H9 (cell line): ENCODE measurements around the gene GALR3. TPM values are rescaled to one million over a fixed set of nuclear protein-coding genes. Genes with fewer than 3 reads are reported as not detected.
A peak's percentile ranks its signal among the peaks of the same experiment; 100 is the strongest.

Experiments used
- DNase-seq: peaks from one replicate; pipeline ENCODE4 v3.0.0-alpha.2; 2017
- H2AFZ ChIP-seq: one replicate; pipeline ENCODE4 v1.6.1; 2013; ENCODE audit warnings: mild to moderate bottlenecking, low read length, control low read depth, moderate library complexity
- H2AK5ac ChIP-seq: 2 replicates; pipeline ENCODE4 v1.6.1; 2013; ENCODE audit warnings: low read length, control low read depth, mixed read lengths; ENCODE audit not compliant: insufficient read length
- H2BK120ac ChIP-seq: one replicate; pipeline ENCODE4 v1.6.1; 2013; ENCODE audit warnings: low read depth, mild to moderate bottlenecking, low read length, control low read depth, inconsistent platforms; ENCODE audit not compliant: poor library complexity, severe bottlenecking
- H2BK12ac ChIP-seq: 2 replicates; pipeline ENCODE4 v1.6.1; 2013; ENCODE audit warnings: low read length, control low read depth, mixed read lengths, low read depth; ENCODE audit not compliant: insufficient read length
- H2BK15ac ChIP-seq: 2 replicates; pipeline ENCODE4 v1.6.1; 2013; ENCODE audit warnings: low read depth, low read length, control low read depth
- H2BK20ac ChIP-seq: one replicate; pipeline ENCODE4 v1.6.1; 2013; ENCODE audit warnings: low read depth, mild to moderate bottlenecking, low read length, control low read depth, inconsistent platforms; ENCODE audit not compliant: poor library complexity, severe bottlenecking
- H2BK5ac ChIP-seq: 2 replicates; pipeline ENCODE4 v1.6.1; 2013; ENCODE audit warnings: low read length, control low read depth, mixed read lengths; ENCODE audit not compliant: insufficient read length
- H3K14ac ChIP-seq: 2 replicates; pipeline ENCODE4 v1.6.1; 2013; ENCODE audit warnings: low read length, control low read depth; ENCODE audit not compliant: insufficient read depth
- H3K18ac ChIP-seq: 2 replicates; pipeline ENCODE4 v1.6.1; 2013; ENCODE audit warnings: low read depth, mild to moderate bottlenecking, mixed read lengths, low read length, control low read depth; ENCODE audit not compliant: insufficient read length
- H3K23ac ChIP-seq: 2 replicates; pipeline ENCODE4 v1.6.1; 2013; ENCODE audit warnings: low read length, control low read depth, mixed read lengths, low read depth; ENCODE audit not compliant: insufficient read length
- H3K23me2 ChIP-seq: 2 replicates; pipeline ENCODE4 v1.6.1; 2013; ENCODE audit warnings: low read depth, mild to moderate bottlenecking, mixed read lengths, low read length, control low read depth; ENCODE audit not compliant: insufficient read length, poor library complexity, severe bottlenecking
- H3K27ac ChIP-seq: 2 replicates; pipeline ENCODE4 v1.5.1; 2013; ENCODE audit warnings: low read length, control low read depth, mixed read lengths, low read depth; ENCODE audit not compliant: insufficient read length
- H3K27me3 ChIP-seq: 2 replicates; pipeline ENCODE4 v1.6.1; 2013; ENCODE audit warnings: low read length, control low read depth, inconsistent platforms; ENCODE audit not compliant: insufficient read depth
- H3K4ac ChIP-seq: 2 replicates; pipeline ENCODE4 v1.6.1; 2013; ENCODE audit warnings: low read depth, mild to moderate bottlenecking, control low read depth, inconsistent platforms, low read length, moderate library complexity
- H3K4me1 ChIP-seq: 2 replicates; pipeline ENCODE4 v1.6.1; 2013; ENCODE audit warnings: low read length, control low read depth, inconsistent platforms; ENCODE audit not compliant: insufficient read depth
- H3K4me2 ChIP-seq: 2 replicates; pipeline ENCODE4 v1.6.1; 2013; ENCODE audit warnings: low read length, control low read depth, mixed read lengths; ENCODE audit not compliant: insufficient read length, insufficient read depth
- H3K56ac ChIP-seq: 2 replicates; pipeline ENCODE4 v1.6.1; 2013; ENCODE audit warnings: low read depth, mild to moderate bottlenecking, mixed read lengths, low read length, control low read depth; ENCODE audit not compliant: insufficient read length
- H3K79me1 ChIP-seq: 2 replicates; pipeline ENCODE4 v1.6.1; 2013; ENCODE audit warnings: low read depth, mild to moderate bottlenecking, moderate library complexity, low read length, control low read depth, inconsistent platforms; ENCODE audit not compliant: insufficient read depth, poor library complexity, severe bottlenecking
- H3K79me2 ChIP-seq: 2 replicates; pipeline ENCODE4 v1.6.1; 2013; ENCODE audit warnings: low read length, control low read depth, inconsistent platforms; ENCODE audit not compliant: insufficient read depth
- H3K9ac ChIP-seq: 2 replicates; pipeline ENCODE4 v1.6.1; 2013; ENCODE audit warnings: low read length, control low read depth, mixed read lengths; ENCODE audit not compliant: insufficient read length; ENCODE audit errors: extremely low read depth
- H3K9me3 ChIP-seq: one replicate; pipeline ENCODE4 v1.6.1; 2013; ENCODE audit warnings: low read depth, low read length, inconsistent platforms; ENCODE audit not compliant: control insufficient read depth
- H3T11ph ChIP-seq: one replicate; pipeline ENCODE4 v1.6.1; 2013; ENCODE audit warnings: mild to moderate bottlenecking, low read length, control low read depth, inconsistent platforms
- H4K20me1 ChIP-seq: one replicate; pipeline ENCODE4 v1.6.1; 2013; ENCODE audit not compliant: control insufficient read depth, insufficient read length, insufficient read depth
- H4K5ac ChIP-seq: 2 replicates; pipeline ENCODE4 v1.6.1; 2013; ENCODE audit warnings: low read depth, mild to moderate bottlenecking, mixed read lengths, low read length, control low read depth; ENCODE audit not compliant: insufficient read length
- H4K8ac ChIP-seq: replicated peaks from 2 replicates; pipeline ENCODE4 v1.6.1; 2013; ENCODE audit warnings: low read length, control low read depth, mixed read lengths, low read depth; ENCODE audit not compliant: insufficient read length
- H4K91ac ChIP-seq: 2 replicates; pipeline ENCODE4 v1.6.1; 2013; ENCODE audit warnings: low read depth, mild to moderate bottlenecking, moderate library complexity, mixed read lengths, low read length, control low read depth; ENCODE audit not compliant: insufficient read length
- H3K27ac Mint-ChIP-seq, 3 experiments: 2 replicates in 2 of 3; 3 replicates in 1 of 3; pipeline ENCODE4 v1.8.0; 2020 to 2021; ENCODE audit warnings: mixed read lengths in 3 of 3, mild to moderate bottlenecking in 1 of 3, moderate library complexity in 1 of 3
- H3K27me3 Mint-ChIP-seq: 2 replicates; pipeline ENCODE4 v1.8.0; 2021; ENCODE audit warnings: low read depth, mild to moderate bottlenecking, moderate library complexity, mixed read lengths
- H3K36me3 Mint-ChIP-seq, 3 experiments: 2 replicates in 2 of 3; 3 replicates in 1 of 3; pipeline ENCODE4 v1.8.0; 2020 to 2021; ENCODE audit warnings: low read depth in 3 of 3, mixed read lengths in 3 of 3; ENCODE audit not compliant: insufficient read depth in 1 of 3
- H3K4me1 Mint-ChIP-seq, 2 experiments: 2 replicates each; pipeline ENCODE4 v1.8.0; 2020; ENCODE audit warnings: mixed read lengths in 2 of 2
- H3K4me3 Mint-ChIP-seq, 2 experiments: 2 replicates in 1 of 2; 3 replicates in 1 of 2; pipeline ENCODE4 v1.8.0; 2020 to 2021; ENCODE audit warnings: mild to moderate bottlenecking in 2 of 2, mixed read lengths in 2 of 2, moderate library complexity in 1 of 2
- H3K9me3 Mint-ChIP-seq, 2 experiments: 2 replicates in 1 of 2; 3 replicates in 1 of 2; pipeline ENCODE4 v1.8.0; 2020; ENCODE audit warnings: mild to moderate bottlenecking in 2 of 2, mixed read lengths in 2 of 2, moderate library complexity in 1 of 2
- WGBS: extraction: QIAGEN DNeasy Blood & Tissue Kit; methylation state at CpG from one replicate; pipeline ENCODE4 v1.1.7; 2013; ENCODE audit warnings: missing lambda C conversion rate, low lambda C conversion rate, mixed read lengths; ENCODE audit not compliant: insufficient read length; ENCODE audit errors: extremely low coverage; 5-methylcytosine and 5-hydroxymethylcytosine counted together
- total RNA-seq: library from RNA; stranded (reverse); gene quantifications from 2 replicates; pipeline ENCODE4 v1.2.1, GENCODE V29; 2021
- TF ChIP-seq, protein P1 (sequence below): fragments of 200-600 bp; sonication (generic); conservative IDR thresholded peaks from 3 replicates; pipeline ENCODE4 v1.8.0; 2021; ENCODE audit warnings: antibody characterized with exemption, mild to moderate bottlenecking

Gene GALR3
- total RNA-seq, 1 experiment from 2014 or later = 0.59 TPM

DNA sequence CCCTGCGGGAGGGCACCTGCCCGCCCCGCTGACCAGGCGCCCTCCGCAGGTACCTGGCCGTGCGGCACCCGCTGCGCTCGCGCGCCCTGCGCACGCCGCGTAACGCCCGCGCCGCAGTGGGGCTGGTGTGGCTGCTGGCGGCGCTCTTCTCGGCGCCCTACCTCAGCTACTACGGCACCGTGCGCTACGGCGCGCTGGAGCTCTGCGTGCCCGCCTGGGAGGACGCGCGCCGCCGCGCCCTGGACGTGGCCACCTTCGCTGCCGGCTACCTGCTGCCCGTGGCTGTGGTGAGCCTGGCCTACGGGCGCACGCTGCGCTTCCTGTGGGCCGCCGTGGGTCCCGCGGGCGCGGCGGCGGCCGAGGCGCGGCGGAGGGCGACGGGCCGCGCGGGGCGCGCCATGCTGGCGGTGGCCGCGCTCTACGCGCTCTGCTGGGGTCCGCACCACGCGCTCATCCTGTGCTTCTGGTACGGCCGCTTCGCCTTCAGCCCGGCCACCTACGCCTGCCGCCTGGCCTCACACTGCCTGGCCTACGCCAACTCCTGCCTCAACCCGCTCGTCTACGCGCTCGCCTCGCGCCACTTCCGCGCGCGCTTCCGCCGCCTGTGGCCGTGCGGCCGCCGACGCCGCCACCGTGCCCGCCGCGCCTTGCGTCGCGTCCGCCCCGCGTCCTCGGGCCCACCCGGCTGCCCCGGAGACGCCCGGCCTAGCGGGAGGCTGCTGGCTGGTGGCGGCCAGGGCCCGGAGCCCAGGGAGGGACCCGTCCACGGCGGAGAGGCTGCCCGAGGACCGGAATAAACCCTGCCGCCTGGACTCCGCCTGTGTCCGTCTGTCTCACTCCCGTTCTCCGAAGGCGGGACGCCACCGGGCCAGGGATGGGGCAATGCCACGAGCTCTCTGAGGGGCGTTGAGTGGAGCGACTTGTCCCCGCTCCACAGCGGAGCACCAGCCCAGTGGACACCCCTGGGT is 1.8 kb downstream of the GALR3 start:
- H3K27ac Mint-ChIP-seq = no peak overlapping the region
- peaks cover 20 to 32% of the 10 kb centered on the region in 2 experiments for H3K4me1 Mint-ChIP-seq
- H3K14ac ChIP-seq = peak overlapping the region; percentile 79
- peak; percentile 63 for DNase-seq
- H2BK5ac ChIP-seq = no peak overlapping the region
- no peak overlapping the region for H2AFZ ChIP-seq
- H3K9me3 Mint-ChIP-seq = no peaks in the 10 kb centered on the region
- no peak overlapping the region for H4K8ac ChIP-seq
- H2AK5ac ChIP-seq = no peak overlapping the region
- H3K36me3 Mint-ChIP-seq = peaks cover 0 to 4% (median 0%) of the 10 kb centered on the region in 3 experiments; a peak in 2 of 7 replicates
- H3K27me3 ChIP-seq = no peaks in the 10 kb centered on the region; the same call in 1 of the 2 replicates
- no peak overlapping the region for H2BK15ac ChIP-seq
- H3K9me3 ChIP-seq = no peaks in the 10 kb centered on the region
- peaks cover 3% of the 10 kb centered on the region; the same call in 1 of the 2 replicates for H3K4me1 ChIP-seq
- H4K91ac ChIP-seq = no peak overlapping the region
- no peak overlapping the region for H2BK20ac ChIP-seq
- no peaks in the 10 kb centered on the region for H4K20me1 ChIP-seq
- H3K9ac ChIP-seq = no peak overlapping the region
- no peak overlapping the region for H3T11ph ChIP-seq
- no peak overlapping the region for H4K5ac ChIP-seq
- no CpG with 5 or more reads among the region's 135 CpGs for WGBS
- TF ChIP-seq, protein P1, sequence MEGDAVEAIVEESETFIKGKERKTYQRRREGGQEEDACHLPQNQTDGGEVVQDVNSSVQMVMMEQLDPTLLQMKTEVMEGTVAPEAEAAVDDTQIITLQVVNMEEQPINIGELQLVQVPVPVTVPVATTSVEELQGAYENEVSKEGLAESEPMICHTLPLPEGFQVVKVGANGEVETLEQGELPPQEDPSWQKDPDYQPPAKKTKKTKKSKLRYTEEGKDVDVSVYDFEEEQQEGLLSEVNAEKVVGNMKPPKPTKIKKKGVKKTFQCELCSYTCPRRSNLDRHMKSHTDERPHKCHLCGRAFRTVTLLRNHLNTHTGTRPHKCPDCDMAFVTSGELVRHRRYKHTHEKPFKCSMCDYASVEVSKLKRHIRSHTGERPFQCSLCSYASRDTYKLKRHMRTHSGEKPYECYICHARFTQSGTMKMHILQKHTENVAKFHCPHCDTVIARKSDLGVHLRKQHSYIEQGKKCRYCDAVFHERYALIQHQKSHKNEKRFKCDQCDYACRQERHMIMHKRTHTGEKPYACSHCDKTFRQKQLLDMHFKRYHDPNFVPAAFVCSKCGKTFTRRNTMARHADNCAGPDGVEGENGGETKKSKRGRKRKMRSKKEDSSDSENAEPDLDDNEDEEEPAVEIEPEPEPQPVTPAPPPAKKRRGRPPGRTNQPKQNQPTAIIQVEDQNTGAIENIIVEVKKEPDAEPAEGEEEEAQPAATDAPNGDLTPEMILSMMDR = peak; percentile 35; the same call in 1 of the 3 replicates
- H2BK120ac ChIP-seq = no peak overlapping the region
- H3K27me3 Mint-ChIP-seq = peaks cover 54% of the 10 kb centered on the region
- no peak overlapping the region for H3K23ac ChIP-seq
- no peaks in the 10 kb centered on the region for H3K79me1 ChIP-seq
- no peaks in the 10 kb centered on the region for H3K79me2 ChIP-seq
- H3K56ac ChIP-seq = no peak overlapping the region
- no peak overlapping the region for H2BK12ac ChIP-seq
- H3K23me2 ChIP-seq = no peaks in the 10 kb centered on the region
- H3K4me3 Mint-ChIP-seq = peak overlapping the region; percentile 54 to 68
- no peak overlapping the region for H3K18ac ChIP-seq
- peak overlapping the region; percentile 42 for H3K4me2 ChIP-seq
- H3K27ac ChIP-seq = no peak overlapping the region
- H3K4ac ChIP-seq = no peak overlapping the region
